B cell (primary cell): ENCODE measurements around the gene ARHGDIA. TPM values are rescaled to one million over a fixed set of nuclear protein-coding genes. Genes with fewer than 3 reads are reported as not detected.

Source experiments
- ATAC-seq: fragments of 200-7000 bp; cut with Tn5 transposase; one replicate; pipeline ENCODE4 v1.10.0; 2021; ENCODE audit warnings: low read depth, mild to moderate bottlenecking, moderate number of reproducible peaks, moderate library complexity
- CTCF ChIA-PET: fragments of 350-600 bp; sonication (Branson Sonifier 250); formaldehyde crosslinking; loops from one replicate; lab custom pipeline; 2021; ENCODE audit warnings: antibody characterized with exemption, inconsistent platforms; lab: Charles Lee
- POLR2A ChIA-PET: fragments of 350-600 bp; sonication (Branson Sonifier 250); formaldehyde crosslinking; loops from one replicate; lab custom pipeline; 2021; ENCODE audit warnings: antibody characterized with exemption; lab: Charles Lee
- DNase-seq: peaks from one replicate; pipeline ENCODE4 v3.0.0; 2013
- H2AFZ ChIP-seq: 2 replicates; pipeline ENCODE4 v1.6.1; 2012; ENCODE audit warnings: mild to moderate bottlenecking, low read depth, low read length; ENCODE audit not compliant: insufficient read depth, poor library complexity, severe bottlenecking
- H3K27ac ChIP-seq, 2 donors: 1 replicate in 1 of 2; 2 replicates in 1 of 2; pipeline ENCODE4 v1.5.1; 2012 to 2013; ENCODE audit warnings: low read length in 2 of 2, mild to moderate bottlenecking in 2 of 2, moderate library complexity in 1 of 2
- H3K27me3 ChIP-seq, 4 experiments: fragments of 200-600 bp in 1 of 4; sonication (generic) in 1 of 4; replicated peaks in 1 of 4; 1 replicate in 2 of 4; 2 replicates in 2 of 4; pipeline versions ENCODE4 v1.6.1 to v1.7.0; 2013 to 2016; ENCODE audit warnings: low read length in 3 of 4, mild to moderate bottlenecking in 2 of 4, mixed read lengths in 1 of 4, moderate library complexity in 1 of 4; ENCODE audit not compliant: insufficient read depth in 4 of 4, control insufficient read depth in 3 of 4; ENCODE audit errors: control extremely low read depth in 1 of 4
- H3K36me3 ChIP-seq, 2 experiments: replicated peaks in 1 of 2; 1 replicate in 1 of 2; 2 replicates in 1 of 2; pipeline versions ENCODE4 v1.6.1 to v1.7.1; 2013; ENCODE audit warnings: low read length in 1 of 2; ENCODE audit not compliant: insufficient read depth in 2 of 2, control insufficient read depth in 1 of 2; ENCODE audit errors: control extremely low read depth in 1 of 2, extremely low read depth in 1 of 2
- H3K4me1 ChIP-seq, 2 donors: fragments of 200-600 bp in 1 of 2; sonication (generic) in 1 of 2; 1 replicate in 1 of 2; 2 replicates in 1 of 2; pipeline versions ENCODE4 v1.5.1 to v1.6.1; 2013 to 2017; ENCODE audit warnings: low read length in 2 of 2; ENCODE audit not compliant: control insufficient read depth in 2 of 2, insufficient read depth in 2 of 2
- H3K4me2 ChIP-seq: replicated peaks from 2 replicates; pipeline ENCODE3; 2012; ENCODE audit warnings: mild to moderate bottlenecking, low read depth, low read length; ENCODE audit not compliant: poor library complexity, severe bottlenecking
- H3K4me3 ChIP-seq, 5 experiments: fragments of 200-600 bp in 1 of 5; sonication (generic) in 1 of 5; 1 replicate in 3 of 5; 2 replicates in 2 of 5; pipeline versions ENCODE4 v1.5.1 to v1.7.0; 2011 to 2016; ENCODE audit warnings: low read length in 4 of 5, mild to moderate bottlenecking in 4 of 5, low read depth in 2 of 5, control low read depth in 1 of 5, moderate library complexity in 1 of 5; ENCODE audit not compliant: insufficient read depth in 1 of 5; ENCODE audit errors: control extremely low read depth in 1 of 5, extremely low read depth in 1 of 5
- H3K79me2 ChIP-seq: fragments of 200-600 bp; sonication (generic); one replicate; pipeline ENCODE4 v1.6.0; 2016; ENCODE audit warnings: low read length; ENCODE audit not compliant: control insufficient read depth, insufficient read depth
- H3K9ac ChIP-seq: fragments of 200-600 bp; sonication (generic); 2 replicates; pipeline ENCODE4 v1.6.1; 2017; ENCODE audit warnings: mild to moderate bottlenecking, low read length, moderate library complexity
- H3K9me3 ChIP-seq, 3 donors: one replicate each; pipeline versions ENCODE4 v1.6.1 to v1.7.1; 2013; ENCODE audit warnings: low read length in 2 of 3; ENCODE audit not compliant: control insufficient read depth in 2 of 3, insufficient read depth in 1 of 3; ENCODE audit errors: control extremely low read depth in 1 of 3
- H4K20me1 ChIP-seq: 2 replicates; pipeline ENCODE4 v1.6.0; 2012; ENCODE audit warnings: mild to moderate bottlenecking, low read length; ENCODE audit not compliant: insufficient read depth, control insufficient read depth, poor library complexity, severe bottlenecking
- H3K27ac Mint-ChIP-seq: one replicate; pipeline ENCODE4 v1.8.0; 2021; ENCODE audit warnings: mixed read lengths
- H3K27me3 Mint-ChIP-seq: one replicate; pipeline ENCODE4 v1.8.0; 2021; ENCODE audit warnings: mixed read lengths
- H3K4me1 Mint-ChIP-seq: one replicate; pipeline ENCODE4 v1.8.0; 2021; ENCODE audit warnings: mixed read lengths
- H3K4me3 Mint-ChIP-seq: one replicate; pipeline ENCODE4 v1.8.0; 2021; ENCODE audit warnings: mixed read lengths
- H3K9me3 Mint-ChIP-seq: one replicate; pipeline ENCODE4 v1.8.0; 2022; ENCODE audit warnings: mixed read lengths; ENCODE audit not compliant: insufficient read depth
- EZH2 ChIP-seq: IDR thresholded peaks from 2 replicates; pipeline ENCODE4 v1.6.1; 2012; ENCODE audit warnings: borderline replicate concordance, low read depth, mild to moderate bottlenecking, moderate library complexity, low read length; ENCODE audit not compliant: insufficient read depth, poor library complexity, severe bottlenecking
- WGBS: methylation state at CpG from one replicate; pipeline ENCODE4 v1.1.5; 2013; ENCODE audit warnings: missing lambda C conversion rate; ENCODE audit not compliant: insufficient coverage; 5-methylcytosine and 5-hydroxymethylcytosine counted together
- intact Hi-C: fragments of 100-400 bp; cut with micrococcal nuclease; formaldehyde crosslinking; loops from one replicate; pipeline ENCODE4 v1.10.0; 2022
- polyA plus RNA-seq: library from polyadenylated mRNA; depleted of rRNA; stranded (reverse); fragments of >200 nt; gene quantifications from 2 replicates; pipeline ENCODE4 v1.2.3, GENCODE V29; 2012
- total RNA-seq, 2 donors: library from RNA; stranded (reverse); fragments of 120-200 nt in 1 of 2; gene quantifications; 1 replicate in 1 of 2; 2 replicates in 1 of 2; pipeline versions ENCODE4 v1.2.3 to v1.2.4, GENCODE V29; 2013 to 2022
- TF ChIP-seq, protein P1 (sequence below): fragments of 200-600 bp; IDR thresholded peaks from one replicate; pipeline ENCODE4 v1.8.0; 2022; ENCODE audit warnings: antibody characterized with exemption, mild to moderate bottlenecking

Gene ARHGDIA
- total and polyA plus RNA-seq, 2 donors (not counting 1 experiment from before 2014, with no cell fraction given) = 262 to 510 TPM

DNA sequence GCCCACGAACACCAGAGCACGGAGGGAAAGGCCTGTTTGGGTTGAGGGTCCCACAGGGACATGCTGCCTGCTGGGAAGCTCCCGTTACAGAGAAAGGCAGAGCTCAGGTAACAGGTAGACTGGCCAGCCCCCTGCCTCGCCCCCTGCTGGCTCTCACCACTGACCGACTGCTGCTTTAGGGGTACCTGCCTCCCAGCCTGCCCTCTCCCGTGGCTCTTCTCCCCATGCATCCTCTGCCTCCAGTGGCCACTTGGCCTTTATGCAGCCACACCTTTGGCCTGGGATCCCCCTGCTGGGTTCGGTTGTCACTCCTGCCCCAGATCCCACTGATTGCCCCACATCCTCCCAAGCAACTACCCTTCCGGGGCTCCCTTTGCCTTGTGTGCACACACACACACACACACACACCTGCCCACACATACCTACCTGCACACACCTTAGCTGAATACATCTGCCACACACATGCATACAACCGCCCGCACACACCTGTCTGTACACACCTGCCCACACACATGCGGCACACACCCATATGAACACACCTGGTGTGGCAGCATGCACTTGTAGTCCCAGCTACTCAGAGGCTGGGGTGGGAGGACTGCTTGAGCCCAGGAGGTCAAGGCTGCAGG is 45.2 kb downstream of the ARHGDIA start:
- H3K4me3 Mint-ChIP-seq = no peak overlapping the region
- Histone ChIP-seq H4K20me1 (peaks cover 55% of the 10 kb centered on the region), H3K4me3 (no peak overlapping the region), H3K27ac (no peak overlapping the region), H3K27me3 (no peaks in the 10 kb centered on the region), H3K36me3 (peaks cover 0 to 15% of the 10 kb centered on the region in 2 experiments), H3K9me3 (no peaks in the 10 kb centered on the region), H3K4me1 (no peaks in the 10 kb centered on the region), H2AFZ (no peak overlapping the region), H3K79me2 (peaks cover 45% of the 10 kb centered on the region), H3K4me2 (no peak overlapping the region), H3K9ac (no peak overlapping the region)
- ChIA-PET POLR2A (no interaction called here), CTCF (no interaction called here)
- ATAC-seq (no peak), DNase-seq (no peak)
- H3K9me3 Mint-ChIP-seq = no peaks in the 10 kb centered on the region
- no peaks in the 10 kb centered on the region for H3K27me3 Mint-ChIP-seq
- 92% methylated on average over 10 of the region's 11 CpGs for WGBS
- H3K4me1 Mint-ChIP-seq = peaks cover 10% of the 10 kb centered on the region
- TF ChIP-seq EZH2 = no peak
- TF ChIP-seq, protein P1, sequence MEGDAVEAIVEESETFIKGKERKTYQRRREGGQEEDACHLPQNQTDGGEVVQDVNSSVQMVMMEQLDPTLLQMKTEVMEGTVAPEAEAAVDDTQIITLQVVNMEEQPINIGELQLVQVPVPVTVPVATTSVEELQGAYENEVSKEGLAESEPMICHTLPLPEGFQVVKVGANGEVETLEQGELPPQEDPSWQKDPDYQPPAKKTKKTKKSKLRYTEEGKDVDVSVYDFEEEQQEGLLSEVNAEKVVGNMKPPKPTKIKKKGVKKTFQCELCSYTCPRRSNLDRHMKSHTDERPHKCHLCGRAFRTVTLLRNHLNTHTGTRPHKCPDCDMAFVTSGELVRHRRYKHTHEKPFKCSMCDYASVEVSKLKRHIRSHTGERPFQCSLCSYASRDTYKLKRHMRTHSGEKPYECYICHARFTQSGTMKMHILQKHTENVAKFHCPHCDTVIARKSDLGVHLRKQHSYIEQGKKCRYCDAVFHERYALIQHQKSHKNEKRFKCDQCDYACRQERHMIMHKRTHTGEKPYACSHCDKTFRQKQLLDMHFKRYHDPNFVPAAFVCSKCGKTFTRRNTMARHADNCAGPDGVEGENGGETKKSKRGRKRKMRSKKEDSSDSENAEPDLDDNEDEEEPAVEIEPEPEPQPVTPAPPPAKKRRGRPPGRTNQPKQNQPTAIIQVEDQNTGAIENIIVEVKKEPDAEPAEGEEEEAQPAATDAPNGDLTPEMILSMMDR = no peak
- intact Hi-C loops = no loop called here
- no peak overlapping the region for H3K27ac Mint-ChIP-seq

DNA sequence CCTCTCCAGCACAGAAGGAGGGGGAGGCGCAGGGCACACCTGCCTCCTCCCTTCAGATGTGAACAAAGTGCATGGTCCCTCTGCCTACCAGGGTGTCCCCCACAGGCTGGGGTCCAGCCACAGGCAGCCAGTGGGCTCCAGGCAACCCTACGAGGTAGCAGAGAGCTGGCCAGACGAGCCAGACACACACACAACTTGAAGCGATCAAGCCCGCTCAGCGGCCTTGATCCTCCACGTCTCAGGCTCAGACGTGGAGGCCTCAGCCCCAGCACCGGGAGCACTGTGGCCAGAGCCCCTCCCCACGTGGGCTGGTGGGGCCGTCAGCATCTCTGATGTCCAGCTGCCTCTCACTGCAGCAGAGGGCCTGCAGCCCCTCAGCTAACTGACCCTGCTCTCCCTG is 46.5 kb downstream of the ARHGDIA start:
- POLR2A ChIA-PET = no interaction called here

More for the DNA sequence above, 46.5 kb downstream of the ARHGDIA start:
- no peak overlapping the region for H3K9ac ChIP-seq
- no peaks in the 10 kb centered on the region for H3K27me3 Mint-ChIP-seq
- no peak overlapping the region for H3K4me3 Mint-ChIP-seq
- peaks cover 33% of the 10 kb centered on the region for H3K79me2 ChIP-seq
- no peak overlapping the region for H2AFZ ChIP-seq
- H3K4me1 ChIP-seq = no peaks in the 10 kb centered on the region
- no peak overlapping the region for H3K4me3 ChIP-seq
- H3K4me2 ChIP-seq = no peak overlapping the region
- peaks cover 9% of the 10 kb centered on the region for H3K4me1 Mint-ChIP-seq
- peaks cover 45% of the 10 kb centered on the region for H4K20me1 ChIP-seq
- no peak for ATAC-seq
- WGBS = 92% methylated on average over 11 of the region's 11 CpGs
- TF ChIP-seq, protein P1 = no peak
- TF ChIP-seq EZH2 = no peak
- H3K27me3 ChIP-seq = no peaks in the 10 kb centered on the region
- no peak overlapping the region for H3K27ac Mint-ChIP-seq
- DNase-seq = no peak
- intact Hi-C loops = no loop called here
- H3K27ac ChIP-seq = no peak overlapping the region
- CTCF ChIA-PET = no interaction called here
- H3K9me3 Mint-ChIP-seq = no peaks in the 10 kb centered on the region
- no peaks in the 10 kb centered on the region for H3K9me3 ChIP-seq
- peaks cover 0 to 12% of the 10 kb centered on the region in 2 experiments for H3K36me3 ChIP-seq
